GM12892 (cell line): ENCODE results near the gene TNFSF9. TPM values are rescaled to one million over a fixed set of nuclear protein-coding genes. Genes with fewer than 3 reads are reported as not detected.

Experiments used
- DNase-seq: peaks from one replicate; pipeline ENCODE4 v3.0.0; 2011; ENCODE audit not compliant: insufficient read length
- FAIRE-seq: peaks from 2 replicates; lab custom pipeline; 2011; peaks lifted over from hg19 to GRCh38; lab: Jason Lieb, UNC
- POLR2A ChIP-seq: IDR thresholded peaks from 2 replicates; pipeline ENCODE4 v1.6.1; 2011; ENCODE audit warnings: low read depth, low read length, control low read depth
- POLR2AphosphoS5 ChIP-seq: IDR thresholded peaks from 2 replicates; pipeline ENCODE4 v1.6.1; 2011; ENCODE audit warnings: low read depth, low read length, control low read depth
- TAF1 ChIP-seq: IDR thresholded peaks from 2 replicates; pipeline ENCODE4 v1.6.1; 2011; ENCODE audit warnings: low read depth, mild to moderate bottlenecking, control low read depth, low read length, borderline replicate concordance
- polyA plus RNA-seq: library from polyadenylated mRNA; unstranded; fragments of >200 nt; gene quantifications from one replicate; pipeline ENCODE4 v1.2.1, GENCODE V29; 2012; ENCODE audit warnings: missing spikeins, inconsistent platforms; ENCODE audit not compliant: missing spikeins

TNFSF9 gene, protein sequence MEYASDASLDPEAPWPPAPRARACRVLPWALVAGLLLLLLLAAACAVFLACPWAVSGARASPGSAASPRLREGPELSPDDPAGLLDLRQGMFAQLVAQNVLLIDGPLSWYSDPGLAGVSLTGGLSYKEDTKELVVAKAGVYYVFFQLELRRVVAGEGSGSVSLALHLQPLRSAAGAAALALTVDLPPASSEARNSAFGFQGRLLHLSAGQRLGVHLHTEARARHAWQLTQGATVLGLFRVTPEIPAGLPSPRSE
- 43.7 TPM for polyA plus RNA-seq

DNA sequence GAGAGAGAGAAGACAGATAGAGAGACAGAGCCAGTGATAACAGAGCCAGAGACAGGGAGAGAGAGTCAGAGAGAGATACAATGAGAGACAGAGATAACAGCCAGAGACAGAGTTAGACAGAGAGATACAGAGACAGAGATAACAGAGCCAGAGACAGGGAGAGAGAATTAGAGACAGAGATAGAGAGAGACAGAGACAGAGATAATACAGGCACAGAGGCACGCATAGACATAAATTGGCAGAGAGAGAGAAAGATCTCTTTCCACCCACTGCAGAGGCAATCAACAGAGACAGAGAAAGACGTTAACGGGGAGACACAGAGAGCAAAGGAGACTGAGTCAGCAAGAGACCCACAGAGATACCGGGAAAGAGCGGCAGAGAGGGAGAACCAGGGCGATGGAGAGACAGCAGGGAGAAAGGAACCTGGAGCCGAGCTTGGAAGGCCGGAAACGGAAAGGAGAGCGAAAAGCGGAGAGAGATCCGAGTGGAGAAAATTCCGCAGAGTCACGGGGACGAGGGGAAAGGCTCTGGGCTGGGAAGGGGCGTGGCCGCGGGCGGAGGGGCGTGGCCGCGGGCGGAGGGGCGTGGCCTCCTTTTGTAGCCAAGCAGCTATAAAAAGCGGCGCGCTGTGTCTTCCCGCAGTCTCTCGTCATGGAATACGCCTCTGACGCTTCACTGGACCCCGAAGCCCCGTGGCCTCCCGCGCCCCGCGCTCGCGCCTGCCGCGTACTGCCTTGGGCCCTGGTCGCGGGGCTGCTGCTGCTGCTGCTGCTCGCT is at the start of gene TNFSF9:
TNFSF9 (plus strand) TSS at position 641 of the 777 bp plus-strand sequence; CDS start at position 652, 11 bp downstream.
- TF ChIP-seq POLR2A (peak; percentile 100), TAF1 (peak; percentile 98), POLR2AphosphoS5 (peak; percentile 100)
- DNase-seq (peak; percentile 80), FAIRE-seq (peak; percentile 94)

DNA sequence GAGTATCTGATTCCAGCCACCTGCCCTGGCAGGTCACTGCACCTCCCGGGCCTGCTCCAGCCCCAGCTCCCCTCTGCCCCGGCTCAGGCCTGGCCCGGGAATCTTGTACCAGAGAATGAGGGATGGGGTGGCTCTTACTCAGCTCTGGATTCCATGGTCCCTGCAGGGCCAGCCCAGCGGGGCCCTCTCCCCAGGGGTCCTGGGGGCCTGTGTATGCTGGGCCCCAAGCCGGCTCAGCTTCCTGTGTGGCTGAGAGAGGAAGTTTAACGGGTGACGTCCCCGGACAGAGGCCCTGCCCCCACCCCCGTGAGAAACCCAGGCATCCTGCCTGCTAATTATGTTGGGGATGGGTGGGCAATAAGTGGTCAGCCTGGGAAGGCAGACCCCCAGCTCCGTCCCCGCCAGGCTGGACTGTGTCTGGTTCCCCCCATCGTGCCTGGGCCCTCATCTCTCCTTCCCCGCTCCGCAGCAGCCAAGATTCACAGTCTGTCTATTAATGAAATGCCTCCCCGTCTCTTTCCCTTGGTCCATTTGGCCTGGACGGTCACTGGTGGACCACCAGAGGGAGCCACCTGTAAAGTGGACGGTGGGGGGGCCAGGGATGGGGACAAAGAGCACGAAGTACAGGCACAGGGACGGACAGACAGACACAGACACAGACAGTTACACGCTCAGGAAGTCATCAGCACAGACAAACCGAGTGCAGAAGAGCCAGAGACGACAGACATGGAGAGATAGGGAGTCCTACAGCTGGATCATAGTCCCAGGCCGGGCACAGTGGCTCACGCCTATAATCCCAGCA is 49.1 kb upstream of the TNFSF9 start, which contains the start of gene DENND1C:
DENND1C (minus strand) TSS at position 247 of the 802 bp plus-strand sequence; CDS start at position 155, 92 bp downstream.
- FAIRE-seq (peak; percentile 98), DNase-seq (peak; percentile 72)
- TF ChIP-seq POLR2AphosphoS5 (peak; percentile 55; the same call in 1 of the 2 replicates), TAF1 (no peak; the same call in 1 of the 2 replicates), POLR2A (peak; percentile 80; the same call in 1 of the 2 replicates)

DNA sequence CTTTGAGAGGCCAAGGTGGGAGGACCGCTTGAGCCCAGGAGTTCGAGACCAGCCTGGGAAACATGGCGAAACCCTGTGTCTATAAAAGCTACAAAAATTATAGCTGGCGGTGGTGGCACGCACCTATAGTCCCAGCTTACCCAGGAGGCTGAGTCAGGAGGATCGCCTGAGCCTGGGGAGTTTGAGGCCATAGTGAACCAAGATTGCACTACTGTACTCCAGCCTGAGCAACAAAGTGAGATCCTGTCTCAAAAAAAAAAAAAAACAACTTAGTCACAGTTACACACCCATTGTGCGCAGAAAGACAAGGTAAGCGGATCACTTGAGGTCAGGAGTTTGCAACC is 48.5 kb upstream of the TNFSF9 start:
- DNase-seq, result no peak
- TF ChIP-seq TAF1, result no peak
- no peak for TF ChIP-seq POLR2AphosphoS5
- no peak for TF ChIP-seq POLR2A
- FAIRE-seq, result no peak

DNA sequence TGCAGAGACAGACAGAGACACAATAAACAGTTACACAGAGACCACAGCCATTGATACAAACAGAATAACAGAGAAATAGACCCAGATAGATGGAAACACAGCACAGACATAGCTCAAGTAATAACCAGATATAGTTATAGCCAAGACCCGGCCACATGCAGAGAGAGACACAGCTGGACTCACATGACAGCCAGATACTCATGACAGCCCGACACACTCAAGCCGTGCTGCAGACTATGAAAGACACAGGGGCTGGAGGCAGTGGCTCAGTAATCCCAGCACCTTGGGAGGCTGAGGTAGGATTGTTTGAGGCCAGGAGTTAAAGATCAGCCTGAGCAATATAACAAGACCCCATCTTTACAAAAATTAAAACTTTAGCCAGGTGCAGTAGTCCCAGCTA is 47.6 kb upstream of the TNFSF9 start:
- DNase-seq, result no peak
- TF ChIP-seq POLR2A (no peak), TAF1 (no peak), POLR2AphosphoS5 (no peak)
- no peak for FAIRE-seq

DNA sequence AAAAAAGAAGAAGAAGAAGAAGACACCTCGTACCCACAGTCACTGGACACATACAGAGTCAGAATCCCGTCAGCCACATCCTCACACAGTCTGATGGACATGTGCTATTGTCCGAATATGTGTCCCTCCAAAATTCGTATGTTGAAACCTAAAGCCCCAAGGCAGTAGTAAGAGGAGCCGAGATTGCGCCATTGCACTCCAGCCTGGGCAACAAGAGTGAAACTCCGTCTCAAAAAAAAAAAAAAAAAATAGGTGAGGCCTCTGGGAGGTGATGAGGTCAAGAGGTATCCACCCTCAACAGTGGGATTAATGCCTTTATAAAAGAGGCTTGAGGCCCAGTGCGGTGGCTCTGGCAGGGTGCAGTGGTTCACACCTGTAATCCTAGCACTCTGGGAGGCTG is 46.6 kb upstream of the TNFSF9 start:
- FAIRE-seq (no peak), DNase-seq (no peak)
- TF ChIP-seq POLR2AphosphoS5, result no peak

DNA sequence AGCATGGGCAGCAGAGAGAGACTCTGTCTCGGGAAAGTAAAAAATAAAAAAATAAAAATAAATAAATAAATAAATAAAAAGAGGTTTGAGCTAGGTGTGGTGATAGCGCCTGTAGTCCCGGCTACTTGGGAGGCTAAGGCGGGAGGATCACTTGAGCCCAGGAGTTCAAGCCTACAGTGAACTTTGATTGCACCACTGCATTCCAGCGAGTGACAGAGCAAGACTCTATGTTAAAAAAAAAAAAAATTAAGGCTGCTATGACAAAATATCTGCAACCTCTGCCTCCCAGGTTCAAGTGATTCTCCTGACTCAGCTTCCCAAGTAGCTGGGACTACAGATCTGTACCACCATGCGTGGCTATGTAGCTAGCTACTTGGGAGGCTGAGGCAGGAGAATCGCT is 46.0 kb upstream of the TNFSF9 start:
- FAIRE-seq (no peak), DNase-seq (no peak)
- TF ChIP-seq TAF1, result no peak
- TF ChIP-seq POLR2AphosphoS5, result no peak

DNA sequence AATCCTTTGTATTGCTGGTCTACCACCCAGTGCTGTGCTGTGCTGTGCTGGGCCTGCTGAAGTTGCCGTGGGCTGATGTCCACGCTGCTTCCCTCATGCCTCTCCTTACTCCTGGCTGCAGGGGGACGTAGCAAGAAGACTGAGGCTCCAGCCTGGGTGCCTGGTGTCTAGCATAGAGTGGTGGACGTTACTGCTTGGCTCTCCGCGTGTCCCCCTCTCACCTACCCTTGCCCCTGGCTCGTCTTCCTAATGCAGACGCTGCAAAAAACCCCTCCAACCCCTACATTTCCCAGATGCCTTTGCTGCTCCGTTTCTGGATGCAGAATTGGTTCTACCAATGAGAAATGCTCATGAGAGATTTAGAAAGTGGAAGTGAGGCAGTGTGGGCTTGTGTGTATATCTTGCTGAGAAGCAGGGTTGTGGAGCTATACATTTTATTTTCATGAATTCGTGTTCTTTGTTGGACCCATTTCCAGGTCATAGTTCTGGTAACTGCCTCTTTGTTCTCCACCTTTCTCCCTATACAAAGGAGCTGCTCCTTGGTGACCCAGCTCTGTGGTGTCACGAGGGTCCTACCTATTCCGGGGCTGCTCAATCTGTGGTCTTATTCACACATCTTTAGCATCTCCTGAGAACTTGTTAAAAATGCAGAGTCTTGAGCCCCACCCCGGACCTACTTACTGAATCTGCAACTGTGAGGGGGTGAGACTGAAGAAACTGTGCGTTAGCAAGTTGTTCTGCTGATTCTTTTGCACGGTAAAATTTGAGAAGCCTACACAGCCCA is 41.4 kb upstream of the TNFSF9 start:
- TF ChIP-seq POLR2A (peak; percentile 68), TAF1 (peak; percentile 69; the same call in 1 of the 2 replicates), POLR2AphosphoS5 (peak; percentile 68; the same call in 1 of the 2 replicates)
- FAIRE-seq (peak; percentile 97), DNase-seq (no peak)

DNA sequence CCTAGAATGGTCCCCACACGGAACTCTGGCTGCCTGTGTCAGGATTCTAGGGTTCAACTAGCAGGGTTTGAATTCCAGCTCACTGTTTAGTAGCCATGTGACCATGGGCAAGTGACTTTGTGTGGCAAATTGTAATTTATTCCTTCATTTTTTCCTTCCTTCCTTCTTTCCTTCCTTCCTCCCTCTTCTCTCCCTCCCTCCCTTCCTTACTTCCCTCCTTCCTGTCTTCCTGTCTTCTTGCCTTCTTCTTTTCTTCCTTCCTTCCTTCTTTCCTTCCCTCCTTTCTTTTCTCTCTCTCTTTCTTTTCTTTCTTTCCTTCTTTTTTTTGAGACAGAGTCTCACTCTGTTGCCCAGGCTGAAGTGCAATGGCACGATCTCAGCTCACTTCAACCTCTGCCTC is 40.7 kb upstream of the TNFSF9 start:
- DNase-seq, result no peak
- no peak for FAIRE-seq
- TF ChIP-seq POLR2AphosphoS5 (no peak), POLR2A (no peak)

DNA sequence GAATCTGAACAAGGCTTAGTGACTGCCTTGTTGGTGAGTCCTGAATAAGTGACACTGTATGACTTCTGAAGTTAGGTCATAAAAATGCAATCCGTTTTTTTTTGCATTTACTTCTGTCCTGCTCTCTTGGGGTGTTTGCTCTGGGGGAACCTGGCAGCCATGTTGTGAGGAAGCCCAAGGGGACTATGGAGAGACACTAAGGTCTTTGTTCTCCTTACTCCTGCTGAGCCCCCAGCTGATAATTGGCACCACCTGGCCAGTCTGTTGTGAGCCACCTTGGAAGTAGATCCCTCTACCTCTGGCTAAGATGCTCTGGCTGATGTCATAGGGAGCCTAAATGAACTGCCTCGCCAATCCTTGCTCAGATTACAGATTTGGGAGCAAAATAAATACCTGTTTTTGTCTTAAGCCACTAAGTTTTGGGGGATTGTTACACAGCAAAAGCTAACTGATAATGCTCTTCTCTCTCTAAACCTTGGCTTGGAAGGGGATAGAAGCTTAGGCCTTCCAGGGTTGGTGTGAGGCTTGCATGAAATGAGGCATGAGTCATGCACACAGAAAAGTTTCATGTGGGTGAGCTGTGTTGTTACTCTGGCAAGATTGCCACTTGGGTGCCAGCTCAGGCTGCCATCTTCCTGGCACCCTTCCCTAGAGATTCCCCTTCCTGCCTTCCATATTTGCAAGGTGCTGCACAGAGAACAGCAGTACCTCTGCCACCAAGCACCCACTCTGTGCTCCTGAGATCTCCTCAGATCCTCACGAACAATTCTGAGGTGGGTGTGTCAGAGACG is 38.8 kb upstream of the TNFSF9 start:
- no peak for TF ChIP-seq POLR2A
- no peak for TF ChIP-seq POLR2AphosphoS5
- TF ChIP-seq TAF1, result no peak
- DNase-seq, result no peak
- FAIRE-seq, result no peak

DNA sequence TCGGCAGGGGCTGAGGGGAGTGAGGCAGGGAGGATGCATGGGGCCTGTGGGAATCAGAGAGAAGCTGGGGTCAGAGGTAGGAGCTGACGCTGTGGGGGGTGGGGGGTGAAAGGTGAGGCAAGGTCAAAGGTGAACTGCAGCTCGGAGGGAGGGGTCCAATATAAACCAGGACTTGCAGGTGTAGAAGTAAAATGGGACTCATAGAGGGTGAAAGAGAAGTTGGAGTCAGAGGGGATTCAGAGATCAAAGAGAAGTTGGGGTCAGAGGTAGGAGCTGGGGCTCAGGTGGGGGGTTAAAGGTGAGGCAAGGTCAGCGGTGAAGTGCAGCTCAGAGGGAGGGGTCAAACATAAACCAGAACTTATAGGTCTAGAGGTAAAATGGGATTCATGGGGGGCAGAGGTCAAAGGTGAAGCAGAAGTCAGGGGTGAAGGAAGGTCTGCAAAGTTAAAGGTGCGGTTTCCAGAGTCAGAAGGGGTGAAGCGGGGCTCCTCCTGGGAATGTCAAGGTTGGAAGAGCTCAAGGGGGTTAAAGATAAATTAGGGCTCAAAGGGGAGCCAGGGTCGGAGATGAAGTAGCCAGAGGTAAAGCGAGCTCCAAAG is 36.3 kb upstream of the TNFSF9 start:
- FAIRE-seq (no peak), DNase-seq (no peak)
- TF ChIP-seq POLR2A (no peak), POLR2AphosphoS5 (no peak), TAF1 (no peak)
